HFFc6 (cell line): ENCODE data around the gene REC8. TPM values are rescaled to one million over a fixed set of nuclear protein-coding genes. Genes with fewer than 3 reads are reported as not detected.

Experiments
- DNase-seq: peaks from one replicate; pipeline ENCODE4 v3.0.0-alpha.2; 2018
- H3K27ac Mint-ChIP-seq: 2 replicates; pipeline ENCODE4 v1.8.0; 2020; ENCODE audit warnings: mild to moderate bottlenecking, mixed read lengths
- H3K27me3 Mint-ChIP-seq: 2 replicates; pipeline ENCODE4 v1.8.0; 2021; ENCODE audit warnings: mild to moderate bottlenecking, moderate library complexity, mixed read lengths; ENCODE audit not compliant: insufficient read depth
- H3K36me3 Mint-ChIP-seq: 2 replicates; pipeline ENCODE4 v1.8.0; 2021; ENCODE audit warnings: low read depth, mixed read lengths
- H3K4me1 Mint-ChIP-seq: 2 replicates; pipeline ENCODE4 v1.8.0; 2020; ENCODE audit warnings: low read depth, mixed read lengths
- H3K4me3 Mint-ChIP-seq: 2 replicates; pipeline ENCODE4 v1.8.0; 2020; ENCODE audit warnings: mild to moderate bottlenecking, moderate library complexity, mixed read lengths
- H3K9me3 Mint-ChIP-seq: 2 replicates; pipeline ENCODE4 v1.8.0; 2020; ENCODE audit warnings: mild to moderate bottlenecking, mixed read lengths
- CTCF ChIP-seq: fragments of 200-600 bp; sonication (generic); IDR thresholded peaks from 2 replicates; pipeline ENCODE4 v1.5.0; 2021; ENCODE audit warnings: antibody characterized with exemption, mild to moderate bottlenecking
- total RNA-seq, 6 experiments: library from RNA; stranded (reverse); fragmentation: NEBNext Ultra II Directional; extraction: Animal tissue kit (Norgen Biotek cat#: 25700); gene quantifications; 2 replicates in 1 of 6; 3 replicates in 5 of 6; pipeline ENCODE4 v1.2.3, GENCODE V29; 2021

REC8 gene
- total RNA-seq, 6 experiments from 2014 or later = 2.9 to 3.9 (median 3.2) TPM

GRCh38 chr14:24164518-24164991, 7.3 kb upstream of the REC8 start:
- peaks cover 20% of the 10 kb centered on the region for H3K36me3 Mint-ChIP-seq
- H3K4me1 Mint-ChIP-seq = peaks cover 26% of the 10 kb centered on the region
- DNase-seq = no peak
- H3K4me3 Mint-ChIP-seq = no peak overlapping the region
- peaks cover 3% of the 10 kb centered on the region for H3K27me3 Mint-ChIP-seq
- no peak overlapping the region for H3K27ac Mint-ChIP-seq
- no peak for TF ChIP-seq CTCF
- no peaks in the 10 kb centered on the region for H3K9me3 Mint-ChIP-seq

DNA sequence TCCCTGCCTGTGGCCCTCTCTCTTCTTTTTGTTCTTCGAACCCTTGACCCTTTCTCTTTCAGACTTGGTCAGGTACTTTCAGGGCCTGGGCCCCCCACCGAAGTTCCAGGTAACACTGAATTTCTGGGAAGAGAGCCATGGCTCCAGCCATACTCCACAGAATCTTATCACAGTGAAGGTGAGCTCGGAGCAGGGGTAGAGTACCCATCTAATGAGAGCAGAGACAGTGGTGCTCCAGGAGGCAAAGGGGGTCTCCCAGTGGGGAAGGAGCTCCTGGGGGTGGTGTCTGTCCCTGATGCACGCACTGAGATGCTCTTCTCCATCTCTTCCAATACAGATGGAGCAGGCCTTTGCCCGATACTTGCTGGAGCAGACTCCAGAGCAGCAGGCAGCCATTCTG, 6.1 kb upstream of the REC8 start:
- Mint-ChIP-seq H3K36me3 (peaks cover 20% of the 10 kb centered on the region), H3K4me3 (no peak overlapping the region), H3K27me3 (no peaks in the 10 kb centered on the region; the same call in 1 of the 2 replicates), H3K9me3 (no peaks in the 10 kb centered on the region), H3K4me1 (peaks cover 23% of the 10 kb centered on the region), H3K27ac (no peak overlapping the region)
- DNase-seq = no peak
- TF ChIP-seq CTCF = no peak

- peaks cover 6% of the 10 kb centered on the region; the same call in 1 of the 2 replicates for H3K4me1 Mint-ChIP-seq
- TF ChIP-seq CTCF = no peak
- peaks cover 14% of the 10 kb centered on the region; the same call in 1 of the 2 replicates for H3K36me3 Mint-ChIP-seq
- no peak for DNase-seq
- H3K4me3 Mint-ChIP-seq = no peak overlapping the region
- no peaks in the 10 kb centered on the region for H3K9me3 Mint-ChIP-seq
- no peaks in the 10 kb centered on the region; the same call in 1 of the 2 replicates for H3K27me3 Mint-ChIP-seq
- no peak overlapping the region for H3K27ac Mint-ChIP-seq
These were observed 4.3 kb upstream of the REC8 start for GRCh38 chr14:24167469-24168114.

- Mint-ChIP-seq H3K27ac (no peak overlapping the region), H3K4me1 (no peaks in the 10 kb centered on the region), H3K4me3 (no peak overlapping the region), H3K36me3 (peaks cover 8% of the 10 kb centered on the region; the same call in 1 of the 2 replicates), H3K9me3 (no peaks in the 10 kb centered on the region), H3K27me3 (peaks cover 6% of the 10 kb centered on the region)
- no peak for TF ChIP-seq CTCF
- no peak for DNase-seq
These were observed 481 bp downstream of the REC8 start for GRCh38 chr14:24172261-24172860.

GRCh38 chr14:24172871-24173281, 996 bp downstream of the REC8 start:
- TF ChIP-seq CTCF = no peak
- H3K4me3 Mint-ChIP-seq = no peak overlapping the region
- H3K9me3 Mint-ChIP-seq = no peaks in the 10 kb centered on the region
- peaks cover 6% of the 10 kb centered on the region for H3K27me3 Mint-ChIP-seq
- H3K4me1 Mint-ChIP-seq = no peaks in the 10 kb centered on the region
- H3K36me3 Mint-ChIP-seq = peaks cover 5% of the 10 kb centered on the region; the same call in 1 of the 2 replicates
- no peak for DNase-seq
- no peak overlapping the region for H3K27ac Mint-ChIP-seq
